DOHH2 (cell line): ENCODE results near the gene CPSF4L.
"Not testable (repeated sequence)": the region's sequence is repeated elsewhere in the genome, so short reads cannot be mapped to it uniquely, and the experiment has no call there.

Source experiments
- EZH2phosphoT487 ChIP-seq: fragments of 200-600 bp; sonication (generic); IDR thresholded peaks from 2 replicates; pipeline ENCODE4 v1.6.1; 2017; ENCODE audit warnings: borderline replicate concordance, mild to moderate bottlenecking, antibody characterized with exemption, low read length, moderate library complexity, mixed read lengths
- TF ChIP-seq, protein P1 (sequence below): fragments of 200-600 bp; sonication (generic); IDR thresholded peaks from one replicate; pipeline ENCODE4 v1.5.1; 2014; ENCODE audit warnings: antibody characterized with exemption, mild to moderate bottlenecking, low read depth, low read length; ENCODE audit not compliant: poor library complexity, severe bottlenecking

DNA sequence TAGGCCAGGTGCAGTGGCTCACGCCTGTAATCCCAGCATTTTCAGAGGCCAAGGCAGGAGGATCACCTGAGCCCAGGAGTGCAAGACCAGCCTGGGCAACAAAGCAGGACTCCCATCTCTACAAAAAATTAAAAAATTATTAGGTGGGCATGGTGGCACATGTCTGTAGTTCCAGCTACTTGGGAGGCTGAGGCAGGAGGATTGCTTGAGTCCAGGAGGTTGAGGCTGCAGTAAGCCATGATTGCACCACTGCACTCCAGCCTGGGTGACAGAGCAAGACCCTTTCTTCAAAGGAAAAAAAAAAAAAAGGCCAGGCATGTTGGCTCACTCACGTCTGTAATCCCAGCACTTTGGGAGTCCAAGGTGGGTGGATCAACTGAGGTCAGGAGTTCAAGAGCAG, 2.8 kb upstream of the CPSF4L start:
- TF ChIP-seq, protein P1, sequence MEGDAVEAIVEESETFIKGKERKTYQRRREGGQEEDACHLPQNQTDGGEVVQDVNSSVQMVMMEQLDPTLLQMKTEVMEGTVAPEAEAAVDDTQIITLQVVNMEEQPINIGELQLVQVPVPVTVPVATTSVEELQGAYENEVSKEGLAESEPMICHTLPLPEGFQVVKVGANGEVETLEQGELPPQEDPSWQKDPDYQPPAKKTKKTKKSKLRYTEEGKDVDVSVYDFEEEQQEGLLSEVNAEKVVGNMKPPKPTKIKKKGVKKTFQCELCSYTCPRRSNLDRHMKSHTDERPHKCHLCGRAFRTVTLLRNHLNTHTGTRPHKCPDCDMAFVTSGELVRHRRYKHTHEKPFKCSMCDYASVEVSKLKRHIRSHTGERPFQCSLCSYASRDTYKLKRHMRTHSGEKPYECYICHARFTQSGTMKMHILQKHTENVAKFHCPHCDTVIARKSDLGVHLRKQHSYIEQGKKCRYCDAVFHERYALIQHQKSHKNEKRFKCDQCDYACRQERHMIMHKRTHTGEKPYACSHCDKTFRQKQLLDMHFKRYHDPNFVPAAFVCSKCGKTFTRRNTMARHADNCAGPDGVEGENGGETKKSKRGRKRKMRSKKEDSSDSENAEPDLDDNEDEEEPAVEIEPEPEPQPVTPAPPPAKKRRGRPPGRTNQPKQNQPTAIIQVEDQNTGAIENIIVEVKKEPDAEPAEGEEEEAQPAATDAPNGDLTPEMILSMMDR = not testable (repeated sequence)
- TF ChIP-seq EZH2phosphoT487 = not testable (repeated sequence)
